GM21529 (cell line): Measurements from ENCODE around the gene FXN.
"Not testable (repeated sequence)": the region's sequence is repeated elsewhere in the genome, so short reads cannot be mapped to it uniquely, and the experiment has no call there.

Source experiments
- ATAC-seq: cut with Tn5 transposase; IDR thresholded peaks from one replicate; pipeline ENCODE4 v1.9.1; 2021; ENCODE audit not compliant: unreplicated experiment

FXN gene

GRCh38 chr9:69065660-69066059 lies 30.1 kb downstream of the FXN start:
- ATAC-seq = no peak

- no peak for ATAC-seq
Measured at GRCh38 chr9:69066955-69067354, 31.4 kb downstream of the FXN start.

DNA sequence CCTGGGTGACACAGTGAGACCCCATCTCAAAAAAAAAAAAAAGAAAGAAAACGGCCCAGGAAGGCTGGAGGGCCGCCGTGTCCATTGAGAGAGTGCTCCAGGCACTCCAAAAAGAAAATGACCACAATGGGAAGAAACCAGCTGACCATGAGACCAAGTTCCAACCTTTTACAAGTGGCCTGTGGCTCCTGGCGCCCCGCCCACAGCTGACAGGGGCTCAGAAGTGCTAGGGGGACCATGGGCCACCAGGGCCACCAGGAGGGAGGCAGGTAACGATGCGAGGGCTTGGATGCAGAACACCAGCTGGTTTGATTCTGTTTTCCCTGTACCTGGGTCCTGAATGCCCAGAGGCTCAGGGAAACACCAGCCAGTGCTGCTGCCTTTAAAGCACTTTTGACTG lies 34.6 kb downstream of the FXN start:
- ATAC-seq = no peak

DNA sequence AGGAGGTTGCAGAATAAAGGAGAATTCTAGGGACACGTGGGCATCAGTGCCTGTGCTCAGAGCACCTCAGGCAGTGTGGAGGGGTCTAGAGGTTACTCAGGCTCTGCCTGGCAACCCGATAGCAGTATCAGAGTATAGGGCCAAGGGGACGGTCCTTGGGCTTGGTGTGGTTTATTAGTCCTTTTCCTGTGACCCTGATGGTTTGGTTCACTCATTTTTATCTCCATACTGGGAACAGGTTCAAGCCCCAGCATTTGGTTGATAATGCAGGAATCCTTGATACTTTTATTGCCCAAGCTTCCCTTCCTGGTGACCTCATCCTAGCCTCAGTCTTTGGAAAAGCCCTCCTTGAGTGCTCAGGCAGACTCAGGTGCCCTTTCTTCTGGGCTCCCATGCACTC lies 35.5 kb downstream of the FXN start:
- ATAC-seq = no peak

GRCh38 chr9:69073103-69073502 lies 37.6 kb downstream of the FXN start:
- ATAC-seq = no peak

DNA sequence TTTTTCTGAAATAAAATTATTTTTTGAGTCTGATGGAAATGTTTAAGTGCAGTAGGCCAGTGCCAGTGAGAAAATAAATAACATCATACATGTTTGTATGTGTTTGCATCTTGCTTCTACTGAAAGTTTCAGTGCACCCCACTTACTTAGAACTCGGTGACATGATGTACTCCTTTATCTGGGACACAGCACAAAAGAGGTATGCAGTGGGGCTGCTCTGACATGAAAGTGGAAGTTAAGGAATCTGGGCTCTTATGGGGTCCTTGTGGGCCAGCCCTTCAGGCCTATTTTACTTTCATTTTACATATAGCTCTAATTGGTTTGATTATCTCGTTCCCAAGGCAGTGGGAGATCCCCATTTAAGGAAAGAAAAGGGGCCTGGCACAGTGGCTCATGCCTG lies 39.2 kb downstream of the FXN start:
- no peak for ATAC-seq

GRCh38 chr9:69076550-69076949 lies 41.0 kb downstream of the FXN start:
- ATAC-seq = no peak

DNA sequence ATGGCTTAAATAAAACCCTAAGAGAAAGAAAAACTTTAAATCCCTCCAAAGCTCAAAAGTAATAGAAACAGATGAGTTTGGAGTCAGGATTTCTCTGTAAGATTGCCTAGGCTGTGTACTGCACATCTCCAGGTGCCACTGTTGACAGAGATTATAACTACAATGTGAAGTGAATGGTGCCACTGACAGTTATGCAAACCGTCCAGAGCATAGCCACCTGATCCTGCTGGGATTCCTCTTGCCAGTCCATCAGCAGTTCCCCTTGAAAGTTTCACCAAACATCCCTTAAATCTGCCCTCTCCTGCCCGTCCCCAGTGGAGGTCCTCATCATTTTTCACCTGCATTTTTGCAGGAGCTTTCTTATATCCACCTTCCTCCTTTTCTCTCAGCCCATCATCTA lies 42.5 kb downstream of the FXN start:
- ATAC-seq = no peak

DNA sequence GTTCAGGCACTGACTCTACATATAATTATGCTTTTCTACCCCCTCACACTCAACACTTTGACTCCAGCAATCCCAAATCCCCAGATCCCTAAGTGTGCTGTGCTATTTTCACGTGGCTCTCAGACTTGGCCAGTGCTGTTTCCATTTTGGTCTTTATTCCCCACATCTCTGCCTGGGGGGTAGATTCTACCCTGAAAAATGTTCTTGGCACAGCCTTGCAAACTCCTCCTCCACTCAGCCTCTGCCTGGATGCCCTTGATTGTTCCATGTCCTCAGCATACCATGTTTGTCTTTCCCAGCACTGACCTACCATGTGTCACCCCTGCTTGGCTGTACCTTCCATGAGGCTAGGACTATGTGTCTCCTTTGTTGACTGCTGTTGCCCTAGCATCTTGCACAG lies 43.0 kb downstream of the FXN start:
- ATAC-seq = no peak

DNA sequence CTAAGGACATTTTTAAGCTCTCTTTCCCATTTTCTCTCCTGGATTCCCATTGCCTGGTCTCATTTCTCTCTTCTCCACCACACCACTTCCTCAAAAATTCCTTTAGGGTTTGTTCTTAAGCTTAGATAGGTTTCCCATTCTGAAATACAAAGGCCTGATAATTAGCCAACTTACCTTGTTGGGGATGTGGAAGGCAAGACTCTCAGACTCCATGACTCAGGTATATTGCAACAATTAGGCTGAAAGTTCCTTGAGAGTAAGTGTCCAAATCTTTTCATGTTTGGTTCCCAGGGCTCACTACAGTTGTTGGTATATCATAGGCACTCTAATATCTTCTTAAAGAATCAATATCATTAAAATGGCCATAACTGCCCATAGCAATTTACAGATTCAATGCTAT lies 43.6 kb downstream of the FXN start:
- no peak for ATAC-seq

- ATAC-seq = no peak
Measured at GRCh38 chr9:69081261-69081660, 45.7 kb downstream of the FXN start.

- ATAC-seq = no peak
Measured at GRCh38 chr9:69083321-69083720, 47.8 kb downstream of the FXN start.

DNA sequence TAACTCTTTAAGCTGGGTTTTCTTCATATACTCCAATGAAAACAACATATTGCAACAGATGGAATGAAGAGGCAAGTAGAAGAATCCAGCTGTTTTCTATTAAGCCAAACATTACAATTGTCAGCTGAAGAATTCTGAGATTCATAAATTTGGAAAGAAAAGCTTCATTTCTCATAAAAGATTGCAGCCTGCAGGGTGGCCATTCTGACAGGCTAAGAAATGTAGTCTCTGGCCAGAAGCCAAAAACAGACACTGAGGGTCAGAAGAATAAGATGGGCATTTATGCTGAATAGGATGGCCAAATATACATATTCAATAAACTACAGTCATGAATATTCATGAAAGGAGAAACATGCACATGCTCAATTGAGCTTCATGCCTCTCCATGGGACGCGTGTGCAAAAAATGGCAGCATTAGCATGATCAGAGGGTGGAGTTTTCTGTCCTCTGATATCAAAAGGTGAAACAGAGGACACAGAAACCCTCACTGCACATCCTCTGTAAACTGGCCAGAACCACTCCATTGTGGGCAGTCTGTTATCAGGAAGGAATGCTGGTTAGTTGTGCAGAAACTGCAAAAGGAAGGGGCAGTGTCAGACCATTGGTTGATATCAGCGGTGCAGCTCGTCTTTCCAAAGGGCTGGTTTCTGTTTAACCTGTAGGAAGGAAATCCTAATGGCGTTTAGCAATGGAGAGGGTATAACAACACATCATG lies 50.2 kb downstream of the FXN start:
- ATAC-seq = no peak

DNA sequence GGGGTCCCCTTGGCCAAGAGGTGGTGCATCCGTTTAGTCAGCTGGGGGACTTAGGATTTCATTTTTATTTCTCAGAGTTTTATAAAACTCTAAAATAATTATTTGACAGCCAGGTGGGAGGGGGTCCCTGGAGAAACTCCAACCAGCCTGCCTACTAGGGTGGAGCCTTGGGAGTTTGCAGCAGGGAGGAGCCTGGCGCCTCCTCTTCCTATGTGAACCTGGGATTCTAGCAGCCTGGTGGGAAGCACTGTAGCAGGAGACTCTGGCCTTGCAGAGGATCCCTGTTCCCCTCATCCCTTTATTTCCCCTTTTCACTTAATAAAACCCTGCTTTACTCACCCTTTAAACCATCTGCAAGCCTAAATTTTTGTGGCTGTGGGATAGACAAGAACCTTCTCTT lies 50.8 kb downstream of the FXN start:
- ATAC-seq = no peak

DNA sequence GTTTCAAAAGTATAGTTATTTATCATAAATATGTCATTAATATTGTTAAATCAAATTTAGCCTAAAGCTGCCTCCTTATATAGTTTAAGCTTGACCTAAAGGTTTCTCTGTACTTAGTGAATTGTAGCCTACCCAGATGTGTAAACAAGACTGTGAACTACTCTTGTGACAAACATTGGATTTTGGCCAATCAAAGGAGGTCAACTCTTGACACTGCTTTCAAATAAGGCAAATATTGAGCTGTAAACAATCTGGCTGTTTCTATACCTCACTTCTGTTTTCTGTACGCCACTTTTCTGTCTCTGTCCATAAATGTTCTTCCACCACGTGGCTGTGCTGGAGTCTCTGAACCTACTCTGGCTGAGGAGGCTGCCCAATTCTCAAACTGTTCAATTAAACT lies 51.2 kb downstream of the FXN start:
- no peak for ATAC-seq

DNA sequence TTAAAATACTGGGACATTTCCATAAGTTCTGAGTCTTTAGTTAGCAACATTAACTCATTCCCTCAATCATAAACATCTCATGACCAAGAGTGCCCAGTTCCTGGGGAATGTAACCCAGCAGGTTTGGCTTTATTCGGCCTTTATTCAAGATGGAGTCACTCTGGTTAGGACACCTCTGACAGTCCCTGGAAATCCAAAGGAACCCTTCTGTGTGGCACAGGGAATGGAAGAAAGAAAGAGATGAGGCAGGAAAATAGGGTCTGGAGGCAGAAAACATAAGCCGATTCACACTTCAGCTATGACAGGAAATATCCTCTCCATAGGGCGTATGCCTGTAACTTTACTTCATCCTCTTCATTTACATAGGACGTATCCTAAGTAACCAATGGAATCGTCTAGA lies 53.5 kb downstream of the FXN start:
- no peak for ATAC-seq

- ATAC-seq = no peak
Measured at GRCh38 chr9:69089491-69089890, 53.9 kb downstream of the FXN start.

- ATAC-seq = no peak
Measured at GRCh38 chr9:69090140-69090750, 54.7 kb downstream of the FXN start.

DNA sequence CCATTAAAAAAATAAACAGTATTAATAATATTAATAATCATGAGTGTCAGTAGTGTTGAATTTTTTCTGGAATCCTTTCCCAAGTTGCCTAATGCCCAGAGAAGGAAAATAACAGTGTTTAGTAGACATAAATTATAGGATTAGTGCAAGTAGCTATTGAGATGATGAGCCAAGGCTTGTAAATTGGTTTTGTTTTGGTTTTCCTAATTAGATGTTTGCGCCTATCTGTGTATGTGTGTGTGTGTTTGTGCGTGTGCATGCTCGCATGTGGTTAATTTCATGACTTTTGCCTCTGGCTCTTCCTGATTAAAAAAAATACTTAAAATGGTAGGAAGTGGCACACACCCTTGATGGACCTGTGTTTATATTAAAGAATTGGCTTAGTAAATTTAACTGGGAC lies 55.4 kb downstream of the FXN start:
- no peak for ATAC-seq

GRCh38 chr9:69093471-69094103 lies 58.0 kb downstream of the FXN start:
- ATAC-seq = no peak

GRCh38 chr9:69094361-69095135 lies 59.0 kb downstream of the FXN start:
- ATAC-seq = not testable (repeated sequence)

- ATAC-seq = no peak
Measured at GRCh38 chr9:69097064-69097463, 61.5 kb downstream of the FXN start.
